Caki2 (cell line): ENCODE data around the gene RBFOX1. TPM values are rescaled to one million over a fixed set of nuclear protein-coding genes. Genes with fewer than 3 reads are reported as not detected.

Experiments used
- DNase-seq: peaks from one replicate; pipeline ENCODE4 v3.0.0-alpha.2; 2015; ENCODE audit warnings: low read depth
- in situ Hi-C: cut with HindIII; loops from 2 replicates; pipeline ENCODE4 v1.10.0; 2016; ENCODE audit warnings: low sequenced_read_pairs, low pct_unique_long_range_greater_than_20kb, mixed read lengths
- total RNA-seq: library from RNA; depleted of rRNA; stranded (reverse); fragments of >200 nt; shearing (Covaris generic); gene quantifications from 2 replicates; pipeline ENCODE4 v1.2.3, GENCODE V29; 2014; ENCODE audit warnings: low replicate concordance

RBFOX1 gene
- total RNA-seq, 1 experiment from 2014 or later: 0.24 TPM

- in situ Hi-C loops: no loop called here
- DNase-seq: no peak
Measured at GRCh38 chr16:7602291-7602950, 269.8 kb downstream of the RBFOX1 start.

GRCh38 chr16:7605812-7606211, 273.2 kb downstream of the RBFOX1 start:
- DNase-seq: no peak
- in situ Hi-C loops: no loop called here

- no peak for DNase-seq
- in situ Hi-C loops: no loop called here
Measured at GRCh38 chr16:7612671-7613070, 280.0 kb downstream of the RBFOX1 start.

GRCh38 chr16:7613518-7613917, 280.9 kb downstream of the RBFOX1 start:
- DNase-seq: no peak
- in situ Hi-C loops: no loop called here

- DNase-seq: peak; percentile 84
Measured at GRCh38 chr16:7614021-7614795, 281.6 kb downstream of the RBFOX1 start.

GRCh38 chr16:7615565-7615964, 282.9 kb downstream of the RBFOX1 start:
- in situ Hi-C loops: no loop called here
- no peak for DNase-seq

More at GRCh38 chr16:7614021-7614795, 281.6 kb downstream of the RBFOX1 start:
- in situ Hi-C loops: no loop called here

- in situ Hi-C loops: no loop called here
- no peak for DNase-seq
Measured at GRCh38 chr16:7624871-7625766, 292.5 kb downstream of the RBFOX1 start.

- in situ Hi-C loops: no loop called here
- DNase-seq: no peak
Measured at GRCh38 chr16:7628981-7629380, 296.3 kb downstream of the RBFOX1 start.

- in situ Hi-C loops: no loop called here
- DNase-seq: no peak
Measured at GRCh38 chr16:7629571-7629970, 296.9 kb downstream of the RBFOX1 start.

- in situ Hi-C loops: no loop called here
- no peak for DNase-seq
Measured at GRCh38 chr16:7637446-7637845, 304.8 kb downstream of the RBFOX1 start.

GRCh38 chr16:7638306-7638705, 305.7 kb downstream of the RBFOX1 start:
- DNase-seq: no peak
- in situ Hi-C loops: no loop called here

GRCh38 chr16:7640334-7640733, 307.7 kb downstream of the RBFOX1 start:
- in situ Hi-C loops: no loop called here
- DNase-seq: no peak

GRCh38 chr16:7644176-7644575, 311.5 kb downstream of the RBFOX1 start:
- no peak for DNase-seq
- in situ Hi-C loops: no loop called here

- DNase-seq: no peak
- in situ Hi-C loops: no loop called here
Measured at GRCh38 chr16:7644811-7645210, 312.2 kb downstream of the RBFOX1 start.

GRCh38 chr16:7646821-7647500, 314.3 kb downstream of the RBFOX1 start:
- in situ Hi-C loops: no loop called here
- no peak for DNase-seq

- in situ Hi-C loops: no loop called here
- no peak for DNase-seq
Measured at GRCh38 chr16:7650431-7650830, 317.8 kb downstream of the RBFOX1 start.

GRCh38 chr16:7651803-7652570, 319.3 kb downstream of the RBFOX1 start:
- no peak for DNase-seq
- in situ Hi-C loops: no loop called here
